Measurements from ENCODE around the gene SLC22A23.

DNA sequence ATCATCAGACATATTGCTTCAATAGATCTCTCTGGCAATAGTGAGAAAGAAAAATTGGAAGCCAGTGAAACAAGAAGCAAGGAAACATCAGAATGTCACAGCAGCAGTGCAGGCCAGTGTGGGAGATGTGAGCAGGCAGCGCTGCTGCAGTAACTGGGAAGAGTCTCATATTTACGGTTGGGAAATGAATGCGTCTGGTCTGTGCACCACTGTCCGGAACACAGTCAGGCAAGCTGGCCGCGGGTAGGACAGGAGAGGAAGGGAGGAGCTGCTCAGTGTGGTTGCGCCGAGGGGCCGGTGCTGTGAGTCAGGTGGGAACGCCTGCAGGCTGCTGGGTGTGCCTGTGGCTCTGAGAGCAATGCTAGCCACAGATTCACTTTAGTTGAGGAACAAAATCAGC lies 204.5 kb downstream of the SLC22A23 start:
- TF ChIP-seq EZH2 (IDR thresholded peaks at IDR 0.05; ENCODE audit: insufficient read depth, low read length) (no peak), CTCF (IDR thresholded peaks at IDR 0.05; ENCODE audit: insufficient read depth, low read depth, low read length) (no peak)
